ENCODE results near the gene THAP12. TPM values are rescaled to one million over a fixed set of nuclear protein-coding genes. Genes with fewer than 3 reads are reported as not detected.

THAP12 gene
- total and polyA plus RNA-seq, 2 donors from 2014 or later: 19.5 to 39.3 TPM

- no peak for TF ChIP-seq CTCF (IDR thresholded peaks at IDR 0.05; ENCODE audit: borderline replicate concordance, extremely low read depth, insufficient read depth)
- Histone ChIP-seq H3K4me3 (ENCODE audit: low read length in 3 of 3) (no peak overlapping the region), H3K36me3 (ENCODE audit: control insufficient read depth in 2 of 3, insufficient read depth in 3 of 3, low read length in 3 of 3) (no peaks in the 10 kb centered on the region), H3K9me3 (ENCODE audit: control insufficient read depth in 2 of 3, insufficient read depth in 1 of 3, low read length in 3 of 3) (no peaks in the 10 kb centered on the region), H3K9ac (ENCODE audit: low read length in 3 of 3) (no peak overlapping the region), H3K27ac (ENCODE audit: low read depth in 2 of 2, low read length in 2 of 2) (no peak overlapping the region), H3K4me1 (ENCODE audit: control insufficient read depth in 2 of 3, insufficient read depth in 2 of 3, low read depth in 1 of 3, low read length in 3 of 3) (no peaks in the 10 kb centered on the region), H3K27me3 (ENCODE audit: control insufficient read depth, insufficient read depth, low read length) (no peaks in the 10 kb centered on the region)
- intact Hi-C loops (cut with DNase I): no loop called here
- DNase-seq: no peak
- no peak for FAIRE-seq
Observed at GRCh38 chr11:76400967-76401366, 20.0 kb upstream of the THAP12 start.

- no peaks in the 10 kb centered on the region for H3K4me1 ChIP-seq (ENCODE audit: control insufficient read depth in 2 of 3, insufficient read depth in 2 of 3, low read depth in 1 of 3, low read length in 3 of 3)
- H3K27me3 ChIP-seq (ENCODE audit: control insufficient read depth, insufficient read depth, low read length): no peaks in the 10 kb centered on the region
- no peak overlapping the region for H3K9ac ChIP-seq (ENCODE audit: low read length in 3 of 3)
- no peak for DNase-seq
- TF ChIP-seq CTCF (IDR thresholded peaks at IDR 0.05; ENCODE audit: borderline replicate concordance, extremely low read depth, insufficient read depth): no peak
- H3K36me3 ChIP-seq (ENCODE audit: control insufficient read depth in 2 of 3, insufficient read depth in 3 of 3, low read length in 3 of 3): no peaks in the 10 kb centered on the region
- FAIRE-seq: no peak
- no peak overlapping the region for H3K27ac ChIP-seq (ENCODE audit: low read depth in 2 of 2, low read length in 2 of 2)
- H3K4me3 ChIP-seq (ENCODE audit: low read length in 3 of 3): no peak overlapping the region
- no peaks in the 10 kb centered on the region for H3K9me3 ChIP-seq (ENCODE audit: control insufficient read depth in 2 of 3, insufficient read depth in 1 of 3, low read length in 3 of 3)
- intact Hi-C loops (cut with DNase I): no loop called here
Observed at GRCh38 chr11:76397383-76397782, 16.5 kb upstream of the THAP12 start.

- no peak overlapping the region for H3K27ac ChIP-seq (ENCODE audit: low read depth in 2 of 2, low read length in 2 of 2)
- no peaks in the 10 kb centered on the region for H3K36me3 ChIP-seq (ENCODE audit: control insufficient read depth in 2 of 3, insufficient read depth in 3 of 3, low read length in 3 of 3)
- no peak for TF ChIP-seq CTCF (IDR thresholded peaks at IDR 0.05; ENCODE audit: borderline replicate concordance, extremely low read depth, insufficient read depth)
- no peak for DNase-seq
- intact Hi-C loops (cut with DNase I): no loop called here
- no peaks in the 10 kb centered on the region for H3K27me3 ChIP-seq (ENCODE audit: control insufficient read depth, insufficient read depth, low read length)
- no peak for FAIRE-seq
- H3K9ac ChIP-seq (ENCODE audit: low read length in 3 of 3): no peak overlapping the region
- peaks cover 0 to 6% (median 3%) of the 10 kb centered on the region in 3 donors for H3K4me1 ChIP-seq (ENCODE audit: control insufficient read depth in 2 of 3, insufficient read depth in 2 of 3, low read depth in 1 of 3, low read length in 3 of 3)
- no peaks in the 10 kb centered on the region for H3K9me3 ChIP-seq (ENCODE audit: control insufficient read depth in 2 of 3, insufficient read depth in 1 of 3, low read length in 3 of 3)
- no peak overlapping the region for H3K4me3 ChIP-seq (ENCODE audit: low read length in 3 of 3)
Observed at GRCh38 chr11:76395296-76395695, 14.4 kb upstream of the THAP12 start.

GRCh38 chr11:76394411-76394810 lies 13.5 kb upstream of the THAP12 start:
- H3K9ac ChIP-seq (ENCODE audit: low read length in 3 of 3): no peak overlapping the region
- no peak for TF ChIP-seq CTCF (IDR thresholded peaks at IDR 0.05; ENCODE audit: borderline replicate concordance, extremely low read depth, insufficient read depth)
- intact Hi-C loops (cut with DNase I): no loop called here

More at GRCh38 chr11:76394411-76394810, 13.5 kb upstream of the THAP12 start:
- Histone ChIP-seq H3K4me3 (ENCODE audit: low read length in 3 of 3) (no peak overlapping the region), H3K4me1 (ENCODE audit: control insufficient read depth in 2 of 3, insufficient read depth in 2 of 3, low read depth in 1 of 3, low read length in 3 of 3) (peaks cover 0 to 6% (median 3%) of the 10 kb centered on the region in 3 donors), H3K27ac (ENCODE audit: low read depth in 2 of 2, low read length in 2 of 2) (no peak overlapping the region), H3K9me3 (ENCODE audit: control insufficient read depth in 2 of 3, insufficient read depth in 1 of 3, low read length in 3 of 3) (no peaks in the 10 kb centered on the region), H3K27me3 (ENCODE audit: control insufficient read depth, insufficient read depth, low read length) (no peaks in the 10 kb centered on the region), H3K36me3 (ENCODE audit: control insufficient read depth in 2 of 3, insufficient read depth in 3 of 3, low read length in 3 of 3) (no peaks in the 10 kb centered on the region)
- FAIRE-seq: no peak
- DNase-seq: no peak

Measured in kidney (tissue), 14 donors.